OCI-LY3 (cell line): ENCODE results near the gene FCHSD1.

Experiments
- CTCF ChIP-seq: fragments of 200-600, 300-600 bp; sonication (generic); IDR thresholded peaks from 2 replicates; pipeline ENCODE4 v1.5.1; 2014; ENCODE audit warnings: antibody characterized with exemption, low read length, low read depth
- EZH2phosphoT487 ChIP-seq: fragments of 200-600 bp; shearing (Covaris generic); IDR thresholded peaks from 2 replicates; pipeline ENCODE4 v1.6.1; 2018; ENCODE audit warnings: antibody characterized with exemption, mixed run types, low read depth

- peak; percentile 17; the same call in 1 of the 2 replicates for TF ChIP-seq CTCF
- no peak for TF ChIP-seq EZH2phosphoT487
These were observed 18.3 kb upstream of the FCHSD1 start for GRCh38 chr5:141669520-141669919.
